H1 (cell line): ENCODE measurements around the gene PRKAG3. TPM values are rescaled to one million over a fixed set of nuclear protein-coding genes. Genes with fewer than 3 reads are reported as not detected.

Source experiments
- CTCF ChIA-PET: fragments of 300-600 bp; sonication (Branson Sonifier 250); formaldehyde crosslinking; loops from one replicate; lab custom pipeline; 2021; ENCODE audit not compliant: partially characterized antibody; lab: Charles Lee
- POLR2A ChIA-PET: fragments of 300-600 bp; sonication (Branson Sonifier 250); formaldehyde crosslinking; loops from one replicate; lab custom pipeline; 2021; ENCODE audit warnings: inconsistent platforms; ENCODE audit not compliant: partially characterized antibody; lab: Charles Lee
- DNase-seq, 2 experiments: peaks; one replicate each; pipeline versions ENCODE4 v3.0.0 to v3.0.0-alpha.2; 2010 to 2022; ENCODE audit warnings: low spot score in 2 of 2, low read depth in 1 of 2, mixed read lengths in 1 of 2
- FAIRE-seq: peaks from 2 replicates; lab custom pipeline; 2011; peaks lifted over from hg19 to GRCh38; lab: Jason Lieb, UNC
- H2AFZ ChIP-seq: 2 replicates; pipeline ENCODE4 v1.8.1; 2012; ENCODE audit warnings: low read length, inconsistent platforms
- H2AK5ac ChIP-seq: 2 replicates; pipeline ENCODE4 v1.6.1; 2013; ENCODE audit warnings: low read depth, low read length
- H2BK120ac ChIP-seq: replicated peaks from 2 replicates; pipeline ENCODE3; 2013; ENCODE audit warnings: low read depth, low read length, inconsistent platforms
- H2BK12ac ChIP-seq: 2 replicates; pipeline ENCODE4 v1.6.1; 2013; ENCODE audit warnings: low read depth, low read length
- H2BK15ac ChIP-seq: 2 replicates; pipeline ENCODE4 v1.6.1; 2013; ENCODE audit warnings: low read length
- H2BK20ac ChIP-seq: 2 replicates; pipeline ENCODE4 v1.6.1; 2013; ENCODE audit warnings: low read length
- H2BK5ac ChIP-seq: 2 replicates; pipeline ENCODE4 v1.6.1; 2013; ENCODE audit warnings: low read depth, low read length
- H3K14ac ChIP-seq: 2 replicates; pipeline ENCODE4 v1.6.1; 2013; ENCODE audit warnings: inconsistent platforms; ENCODE audit not compliant: insufficient read length
- H3K18ac ChIP-seq: 2 replicates; pipeline ENCODE4 v1.6.1; 2013; ENCODE audit warnings: low read length; ENCODE audit errors: extremely low read depth
- H3K23ac ChIP-seq: 2 replicates; pipeline ENCODE4 v1.6.1; 2013; ENCODE audit warnings: inconsistent platforms; ENCODE audit not compliant: insufficient read length
- H3K23me2 ChIP-seq: 2 replicates; pipeline ENCODE4 v1.6.1; 2013; ENCODE audit warnings: low read depth, low read length
- H3K27ac ChIP-seq: 2 replicates; pipeline ENCODE4 v1.6.1; 2011; ENCODE audit warnings: low read depth, low read length, inconsistent platforms
- H3K27me3 ChIP-seq, 4 experiments: replicated peaks in 1 of 4; 1 replicate in 1 of 4; 2 replicates in 3 of 4; pipeline versions ENCODE4 v1.6.1 to v1.8.1; 2011 to 2013; ENCODE audit warnings: low read length in 3 of 4, mild to moderate bottlenecking in 3 of 4, inconsistent platforms in 2 of 4, mixed read lengths in 2 of 4, moderate library complexity in 1 of 4; ENCODE audit not compliant: control insufficient read depth in 3 of 4, insufficient read depth in 3 of 4; ENCODE audit errors: extremely low read depth in 1 of 4
- H3K36me3 ChIP-seq, 4 experiments: 2 replicates each; pipeline versions ENCODE4 v1.6.1 to v1.8.1; 2011 to 2013; ENCODE audit warnings: mild to moderate bottlenecking in 4 of 4, low read length in 3 of 4, moderate library complexity in 2 of 4, control low read depth in 1 of 4, inconsistent platforms in 1 of 4; ENCODE audit not compliant: insufficient read depth in 4 of 4, control insufficient read depth in 2 of 4
- H3K4ac ChIP-seq: replicated peaks from 2 replicates; pipeline ENCODE3; 2013; ENCODE audit warnings: low read length, low read depth, mixed read lengths, inconsistent platforms; ENCODE audit not compliant: insufficient read length
- H3K4me1 ChIP-seq, 4 experiments: replicated peaks in 1 of 4; 1 replicate in 1 of 4; 2 replicates in 3 of 4; pipeline versions ENCODE4 v1.6.1 to v1.8.1; 2011 to 2013; ENCODE audit warnings: low read length in 3 of 4, inconsistent platforms in 2 of 4, mixed read lengths in 1 of 4; ENCODE audit not compliant: insufficient read depth in 4 of 4, control insufficient read depth in 3 of 4
- H3K4me2 ChIP-seq, 2 experiments: 2 replicates each; pipeline versions ENCODE4 v1.6.1 to v1.8.1; 2011 to 2013; ENCODE audit warnings: low read depth in 2 of 2, low read length in 2 of 2, control low read depth in 1 of 2, inconsistent platforms in 1 of 2, mild to moderate bottlenecking in 1 of 2; ENCODE audit not compliant: insufficient read depth in 1 of 2
- H3K4me3 ChIP-seq, 4 experiments: fragments of 200-600, 300-600 bp in 1 of 4; sonication (generic), shearing (Covaris generic), sonication (Bioruptor Twin) in 1 of 4; 2 replicates each; pipeline versions ENCODE4 v1.5.1 to v1.8.1; 2011 to 2016; ENCODE audit warnings: low read length in 4 of 4, low read depth in 3 of 4, control low read depth in 2 of 4, inconsistent platforms in 2 of 4, mild to moderate bottlenecking in 2 of 4, mixed read lengths in 1 of 4, moderate library complexity in 1 of 4; ENCODE audit not compliant: insufficient read depth in 2 of 4; ENCODE audit errors: extremely low read depth in 1 of 4
- H3K56ac ChIP-seq: replicated peaks from 2 replicates; pipeline ENCODE3; 2013; ENCODE audit warnings: low read depth, mild to moderate bottlenecking, mixed read lengths, low read length, inconsistent platforms; ENCODE audit not compliant: insufficient read length
- H3K79me1 ChIP-seq: 2 replicates; pipeline ENCODE4 v1.6.1; 2013; ENCODE audit warnings: low read depth, low read length, control low read depth
- H3K79me2 ChIP-seq, 2 experiments: 2 replicates each; pipeline versions ENCODE4 v1.6.1 to v1.8.1; 2012 to 2013; ENCODE audit warnings: low read length in 2 of 2, mild to moderate bottlenecking in 2 of 2, inconsistent platforms in 1 of 2; ENCODE audit not compliant: insufficient read depth in 2 of 2, control insufficient read depth in 1 of 2
- H3K9ac ChIP-seq, 4 experiments: replicated peaks in 1 of 4; 1 replicate in 1 of 4; 2 replicates in 3 of 4; pipeline versions ENCODE4 v1.6.1 to v1.8.1; 2011 to 2013; ENCODE audit warnings: low read depth in 3 of 4, low read length in 3 of 4, control low read depth in 2 of 4, mild to moderate bottlenecking in 2 of 4, moderate library complexity in 2 of 4, inconsistent platforms in 1 of 4; ENCODE audit errors: extremely low read depth in 1 of 4
- H3K9me3 ChIP-seq, 2 experiments: 2 replicates each; pipeline versions ENCODE4 v1.6.1 to v1.8.1; 2012 to 2013; ENCODE audit warnings: mild to moderate bottlenecking in 2 of 2, moderate library complexity in 2 of 2, control low read depth in 1 of 2, inconsistent platforms in 1 of 2, low read depth in 1 of 2, low read length in 1 of 2, mixed read lengths in 1 of 2; ENCODE audit not compliant: insufficient read depth in 2 of 2
- H4K20me1 ChIP-seq, 2 experiments: replicated peaks in 1 of 2; 2 replicates each; pipeline versions ENCODE3 to v1.8.1; 2011 to 2013; ENCODE audit warnings: inconsistent platforms in 2 of 2, low read length in 2 of 2, mild to moderate bottlenecking in 1 of 2; ENCODE audit not compliant: insufficient read depth in 2 of 2, control insufficient read depth in 1 of 2
- H4K5ac ChIP-seq: 2 replicates; pipeline ENCODE4 v1.6.1; 2013; ENCODE audit warnings: low read length, low read depth, mixed read lengths, inconsistent platforms; ENCODE audit not compliant: insufficient read length
- H4K8ac ChIP-seq: 2 replicates; pipeline ENCODE4 v1.8.0; 2013; ENCODE audit warnings: mild to moderate bottlenecking, moderate library complexity, low read length, inconsistent platforms; ENCODE audit not compliant: insufficient read depth; ENCODE audit errors: extremely low read depth
- H4K91ac ChIP-seq: replicated peaks from 2 replicates; pipeline ENCODE3; 2013; ENCODE audit warnings: low read length, mixed read lengths, inconsistent platforms; ENCODE audit not compliant: insufficient read length
- WGBS, 2 experiments: shearing (Covaris generic) in 1 of 2; methylation state at CpG; one replicate each; pipeline versions ENCODE4 v1.1.6 to v1.1.7; 2013 to 2015; ENCODE audit warnings: low lambda C conversion rate in 2 of 2, mixed read lengths in 2 of 2, inconsistent platforms in 1 of 2, low coverage in 1 of 2, missing lambda C conversion rate in 1 of 2; ENCODE audit not compliant: insufficient replicate concordance in 2 of 2, insufficient coverage in 1 of 2, insufficient read length in 1 of 2; ENCODE audit errors: extremely low coverage in 1 of 2, missing lambda C conversion rate in 1 of 2; 5-methylcytosine and 5-hydroxymethylcytosine counted together
- polyA plus RNA-seq, 7 experiments: library from polyadenylated mRNA; depleted of rRNA in 3 of 7; stranded (reverse) in 5 of 7; unstranded in 2 of 7; fragments of >200 nt in 5 of 7; fragments of 200-250 nt in 2 of 7; gene quantifications; 1 replicate in 5 of 7; 2 replicates in 1 of 7; 4 replicates in 1 of 7; pipeline versions ENCODE4 v1.2.1 to v1.2.3, GENCODE V29; 2011 to 2013; ENCODE audit warnings: missing spikeins in 2 of 7, mixed read lengths in 2 of 7
- total RNA-seq: library from RNA; stranded (reverse); fragmentation: NEBNext Ultra II Directional; extraction: Animal tissue kit (Norgen Biotek cat#: 25700); gene quantifications from 2 replicates; pipeline ENCODE4 v1.2.1, GENCODE V29; 2021

PRKAG3 gene
- total and polyA plus RNA-seq, 2 of the 8 experiments (the other 6 are each of a cell fraction or from before 2014, with no cell fraction given): not detected

GRCh38 chr2:218832520-218832919 lies 917 bp upstream of the PRKAG3 start:
- Histone ChIP-seq H3K14ac (no peak overlapping the region), H3K27me3 (peaks cover 0 to 4% (median 0%) of the 10 kb centered on the region in 4 experiments; a peak in 1 of 7 replicates), H2AK5ac (no peak overlapping the region), H2BK20ac (no peak overlapping the region), H3K23ac (no peak overlapping the region), H2BK5ac (no peak overlapping the region), H4K5ac (no peak overlapping the region), H3K4ac (no peak overlapping the region), H3K4me3 (no peak overlapping the region), H3K56ac (no peak overlapping the region), H3K9ac (no peak overlapping the region), H2BK12ac (no peak overlapping the region), H3K4me1 (peaks cover 0 to 3% (median 0%) of the 10 kb centered on the region in 4 experiments; a peak in 1 of 7 replicates), H4K91ac (no peak overlapping the region), H4K20me1 (no peaks in the 10 kb centered on the region), H4K8ac (no peak overlapping the region), H3K36me3 (no peaks in the 10 kb centered on the region), H3K9me3 (no peaks in the 10 kb centered on the region), H3K18ac (no peak overlapping the region), H2AFZ (no peak overlapping the region), H3K4me2 (no peak overlapping the region), H2BK15ac (no peak overlapping the region), H3K27ac (no peak overlapping the region), H3K79me2 (no peaks in the 10 kb centered on the region), H3K23me2 (peaks cover 2% of the 10 kb centered on the region; the same call in 1 of the 2 replicates), H3K79me1 (no peaks in the 10 kb centered on the region), H2BK120ac (no peak overlapping the region)
- 80% methylated on average over 3 of the region's 3 CpGs; no CpG with 5 or more reads in 1 of the 2 experiments for WGBS, 2 experiments
- ChIA-PET CTCF (interaction anchor here (0.6 to 2.7 kb wide), 5 partner anchors 15 to 663 kb away, joined by 3 to 9 read pairs (median 3); no protein-coding TSS in a partner anchor), POLR2A (no interaction called here)
- DNase-seq: no peak
- FAIRE-seq: no peak
